DOHH2 (cell line): ENCODE results near the gene RBM38.

ENCODE experiments used
- CTCF ChIP-seq: fragments of 200-600 bp; sonication (generic); IDR thresholded peaks from one replicate; pipeline ENCODE4 v1.5.1; 2014; ENCODE audit warnings: antibody characterized with exemption, mild to moderate bottlenecking, low read depth, low read length; ENCODE audit not compliant: poor library complexity, severe bottlenecking
- EZH2phosphoT487 ChIP-seq: fragments of 200-600 bp; sonication (generic); IDR thresholded peaks from 2 replicates; pipeline ENCODE4 v1.6.1; 2017; ENCODE audit warnings: borderline replicate concordance, mild to moderate bottlenecking, antibody characterized with exemption, low read length, moderate library complexity, mixed read lengths

- TF ChIP-seq CTCF = no peak
- no peak for TF ChIP-seq EZH2phosphoT487
Observed at GRCh38 chr20:57409672-57410397, 18.6 kb downstream of the RBM38 start.
